Mammary epithelial cell (primary cell): Measurements from ENCODE around the gene ATG7.

Source experiments
- CTCF ChIP-seq, 2 donors: IDR thresholded peaks in 1 of 2; conservative IDR thresholded peaks in 1 of 2; 2 replicates each; pipeline ENCODE4 v1.5.1; 2011 to 2012; ENCODE audit warnings: inconsistent platforms in 2 of 2, low read length in 2 of 2, mild to moderate bottlenecking in 2 of 2, control low read depth in 1 of 2, low read depth in 1 of 2; ENCODE audit not compliant: insufficient read depth in 1 of 2; ENCODE audit errors: extremely low read depth in 1 of 2
- EZH2 ChIP-seq: IDR thresholded peaks from 2 replicates; pipeline ENCODE4 v1.6.1; 2012; ENCODE audit warnings: low read length, inconsistent platforms, borderline replicate concordance

- TF ChIP-seq CTCF (conservative IDR thresholded peaks at IDR 0.05 in 1 of 2, IDR thresholded peaks at IDR 0.05 in 1 of 2; ENCODE audit: extremely low read depth in 1 of 2, insufficient read depth in 1 of 2, low read depth in 1 of 2, low read length in 2 of 2) (no peak), EZH2 (no peak)
These were observed 288.5 kb downstream of the ATG7 start for GRCh38 chr3:11560746-11561145.
